WTC11 (cell line): ENCODE data around the gene MPHOSPH10. TPM values are rescaled to one million over a fixed set of nuclear protein-coding genes. Genes with fewer than 3 reads are reported as not detected.
"Not testable (repeated sequence)": the region's sequence is repeated elsewhere in the genome, so short reads cannot be mapped to it uniquely, and the experiment has no call there.

Experiments used
- ATAC-seq: fragments of 200-7000 bp; cut with Tn5 transposase; 2 replicates; pipeline ENCODE4 v1.10.0; 2021; ENCODE audit warnings: mild to moderate bottlenecking, moderate library complexity
- CTCF ChIA-PET: fragments of 300-600 bp; sonication (Branson Sonifier 250); formaldehyde crosslinking; loops from one replicate; lab custom pipeline; 2021; ENCODE audit warnings: antibody characterized with exemption; lab: Charles Lee
- POLR2A ChIA-PET: fragments of 350-600 bp; sonication (Branson Sonifier 250); formaldehyde crosslinking; loops from one replicate; lab custom pipeline; 2021; ENCODE audit warnings: antibody characterized with exemption; lab: Charles Lee
- DNase-seq: peaks from one replicate; pipeline ENCODE4 v3.0.0; 2021; ENCODE audit warnings: low spot score
- H3K27ac Mint-ChIP-seq: 2 replicates; pipeline ENCODE4 v1.8.0; 2021; ENCODE audit warnings: mixed read lengths
- H3K27me3 Mint-ChIP-seq: 2 replicates; pipeline ENCODE4 v1.8.0; 2021; ENCODE audit warnings: low read depth, mild to moderate bottlenecking, moderate library complexity, mixed read lengths
- H3K36me3 Mint-ChIP-seq: 2 replicates; pipeline ENCODE4 v1.8.0; 2021; ENCODE audit warnings: mixed read lengths
- H3K4me1 Mint-ChIP-seq: 2 replicates; pipeline ENCODE4 v1.8.0; 2022; ENCODE audit warnings: mixed read lengths
- H3K4me3 Mint-ChIP-seq: 2 replicates; pipeline ENCODE4 v1.8.0; 2021; ENCODE audit warnings: mild to moderate bottlenecking, moderate library complexity, mixed read lengths
- H3K9me3 Mint-ChIP-seq: 2 replicates; pipeline ENCODE4 v1.8.0; 2021; ENCODE audit warnings: mixed read lengths
- E2F5 ChIP-seq: sonication (generic); formaldehyde crosslinking; IDR thresholded peaks from 2 replicates; pipeline ENCODE4 v1.8.1; 2022; ENCODE audit warnings: mild to moderate bottlenecking, moderate library complexity, missing genetic modification reagents
- FOXJ3 ChIP-seq: sonication (generic); formaldehyde crosslinking; IDR thresholded peaks from 2 replicates; pipeline ENCODE4 v1.9.0; 2021; ENCODE audit warnings: missing genetic modification reagents, mild to moderate bottlenecking, borderline replicate concordance
- NFYB ChIP-seq: sonication (generic); formaldehyde crosslinking; conservative IDR thresholded peaks from 2 replicates; pipeline ENCODE4 v1.8.0; 2022; ENCODE audit warnings: low read depth, missing genetic modification reagents
- ZNF423 ChIP-seq: fragments of 250-450 bp; sonication (Bioruptor Pico); IDR thresholded peaks from 2 replicates; pipeline ENCODE4 v2.1.2; 2022; ENCODE audit warnings: mild to moderate bottlenecking, moderate library complexity
- total RNA-seq: library from RNA; stranded (reverse); gene quantifications from 3 replicates; pipeline ENCODE4 v1.2.3, GENCODE V29; 2021
- TF ChIP-seq, protein P1 (sequence below): fragments of 200-600 bp; IDR thresholded peaks from 2 replicates; pipeline ENCODE4 v1.8.0; 2022; ENCODE audit warnings: antibody characterized with exemption
- TF ChIP-seq, protein P2 (sequence below): sonication (generic); formaldehyde crosslinking; conservative IDR thresholded peaks from 2 replicates; pipeline ENCODE4 v1.8.1; 2023; ENCODE audit warnings: mild to moderate bottlenecking, low read depth, missing genetic modification reagents, moderate library complexity

Gene MPHOSPH10
- total RNA-seq, 1 experiment from 2014 or later: 36.6 TPM

DNA sequence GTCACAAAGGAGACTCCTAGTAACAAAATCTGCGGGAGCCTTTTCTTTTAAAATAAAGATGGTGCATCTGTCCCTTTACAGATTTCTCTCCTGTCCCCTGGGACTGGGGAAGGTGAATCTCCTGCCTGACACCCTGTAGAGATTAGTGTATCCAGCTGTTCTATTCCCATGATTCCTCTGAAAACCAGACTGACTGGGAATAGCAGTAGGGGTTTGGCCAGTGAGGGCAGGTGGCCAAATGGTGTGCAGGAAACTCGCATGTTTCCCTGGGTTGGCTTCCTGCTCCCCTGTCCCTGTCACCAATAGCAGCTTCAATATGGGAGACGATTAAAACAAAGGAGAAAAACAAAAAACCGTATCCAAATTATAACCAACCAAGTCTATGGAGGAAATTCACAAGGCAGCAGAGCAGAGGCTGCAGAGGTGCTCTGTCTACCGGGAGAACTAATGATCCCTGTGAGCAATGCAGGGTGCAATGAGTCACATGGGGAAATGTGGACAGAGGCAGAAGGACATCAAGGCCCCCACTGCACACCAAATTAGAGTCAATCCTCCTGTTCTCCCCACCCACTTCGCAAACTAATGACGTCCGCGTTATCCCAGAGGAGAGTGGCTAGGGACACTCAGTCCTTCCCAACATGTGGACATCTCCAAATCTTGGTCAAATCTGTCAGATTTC, 45.0 kb upstream of the MPHOSPH10 start:
- peak; percentile 7 for ATAC-seq
- Mint-ChIP-seq H3K4me1 (peaks cover 78% of the 10 kb centered on the region), H3K4me3 (peak overlapping the region; percentile 3; the same call in 1 of the 2 replicates), H3K27ac (peak overlapping the region; percentile 84)
- H3K9me3 Mint-ChIP-seq, H3K27me3 Mint-ChIP-seq, DNase-seq, POLR2A ChIA-PET, H3K36me3 Mint-ChIP-seq: not testable (repeated sequence)
- CTCF ChIA-PET: interaction anchor here (0.8 to 6.4 kb wide), 2 partner anchors 16 kb away, joined by 4 to 29 read pairs; partner anchors contain the start of gene NAGK

DNA sequence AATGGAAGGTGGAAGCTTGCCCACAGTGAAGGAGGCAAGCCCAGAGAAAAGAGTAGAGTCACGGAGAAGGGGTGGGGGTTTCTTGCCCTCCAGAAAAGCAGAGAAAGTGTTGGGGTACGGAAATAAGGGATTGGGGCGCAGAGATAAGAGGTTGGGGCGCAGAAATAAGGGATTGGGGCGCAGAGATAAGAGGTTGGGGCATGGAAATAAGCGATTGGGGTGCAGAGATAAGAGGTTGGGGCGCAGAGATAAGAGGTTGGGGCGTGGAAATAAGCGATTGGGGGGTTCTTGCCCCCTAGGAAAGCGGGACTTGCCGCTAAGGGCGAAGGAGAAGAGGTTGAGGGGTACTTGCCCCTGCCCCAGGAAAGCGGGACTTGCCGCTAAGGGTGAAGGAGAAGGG, 41.0 kb upstream of the MPHOSPH10 start:
- peaks cover 15% of the 10 kb centered on the region for H3K36me3 Mint-ChIP-seq
- not testable (repeated sequence) for H3K27me3 Mint-ChIP-seq

DNA sequence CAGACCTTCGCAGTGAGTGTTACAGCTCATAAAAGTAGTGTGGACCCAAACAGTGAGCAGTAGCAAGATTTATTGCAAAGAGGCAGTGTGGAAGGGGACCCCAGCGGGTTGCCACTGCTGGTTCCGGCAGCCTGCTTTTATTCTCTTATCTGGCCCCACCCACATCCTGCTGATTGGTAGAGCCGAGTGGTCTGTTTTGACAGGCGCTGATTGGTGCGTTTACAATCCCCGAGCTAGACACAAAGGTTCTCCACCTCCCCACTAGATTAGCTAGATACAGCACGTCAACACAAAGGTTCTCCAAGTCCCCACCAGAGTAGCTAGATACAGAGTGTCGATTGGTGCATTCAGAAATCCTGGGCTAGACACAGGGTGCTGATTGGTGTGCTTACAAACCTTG, 38.6 kb upstream of the MPHOSPH10 start:
- H3K36me3 Mint-ChIP-seq: peaks cover 15% of the 10 kb centered on the region
- not testable (repeated sequence) for DNase-seq
- CTCF ChIA-PET: interaction anchor here (0.7 to 1.8 kb wide), 6 partner anchors 8 to 90 kb away, joined by 3 to 7 read pairs (median 3); no protein-coding TSS in a partner anchor

More for the DNA sequence above, 41.0 kb upstream of the MPHOSPH10 start:
- H3K27ac Mint-ChIP-seq: peak overlapping the region; percentile 25; the same call in 1 of the 2 replicates
- H3K4me1 Mint-ChIP-seq: peaks cover 63% of the 10 kb centered on the region
- DNase-seq, POLR2A ChIA-PET, ATAC-seq, CTCF ChIA-PET: not testable (repeated sequence)
- peak overlapping the region; percentile 63 for H3K4me3 Mint-ChIP-seq
- peaks cover 15% of the 10 kb centered on the region for H3K9me3 Mint-ChIP-seq

DNA sequence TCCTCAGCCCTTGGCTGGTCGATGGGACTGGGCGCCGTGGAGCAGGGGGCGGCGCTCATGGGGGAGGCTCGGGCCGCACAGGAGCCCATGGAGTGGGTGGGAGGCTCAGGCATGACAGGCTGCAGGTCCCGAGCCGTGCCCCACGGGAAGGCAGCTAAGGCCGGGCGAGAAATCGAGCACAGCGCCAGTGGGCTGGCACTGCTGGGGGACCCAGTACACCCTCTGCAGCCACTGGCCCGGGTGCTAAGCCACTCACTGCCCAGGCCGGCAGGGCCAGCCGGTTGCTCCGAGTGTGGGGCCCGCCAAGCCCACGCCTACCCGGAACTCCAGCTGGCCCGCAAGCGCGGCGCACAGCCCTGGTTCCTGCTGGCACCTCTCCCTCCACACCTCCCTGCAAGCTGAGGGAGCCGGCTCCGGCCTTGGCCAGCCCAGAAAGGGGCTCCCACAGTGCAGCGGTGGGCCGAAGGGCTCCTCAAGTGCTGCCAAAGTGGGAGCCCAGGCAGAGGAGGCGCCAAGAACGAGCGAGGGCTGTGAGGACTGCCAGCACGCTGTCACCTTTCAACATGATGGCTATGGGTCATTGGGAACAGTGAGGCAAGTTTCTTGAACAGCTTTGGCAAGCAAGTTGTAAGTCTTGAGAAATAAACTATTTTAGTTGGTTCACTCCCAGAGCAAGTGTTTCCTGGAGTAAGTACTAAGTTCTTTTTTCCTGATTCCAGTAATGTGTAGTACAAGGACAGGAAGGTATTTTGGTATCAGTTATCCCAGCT, 37.8 kb upstream of the MPHOSPH10 start:
- H3K4me3 Mint-ChIP-seq, ATAC-seq, POLR2A ChIA-PET, DNase-seq, H3K27ac Mint-ChIP-seq, H3K27me3 Mint-ChIP-seq: not testable (repeated sequence)
- peaks cover 15% of the 10 kb centered on the region for H3K36me3 Mint-ChIP-seq
- H3K4me1 Mint-ChIP-seq: peaks cover 32% of the 10 kb centered on the region
- H3K9me3 Mint-ChIP-seq: peaks cover 15% of the 10 kb centered on the region
- CTCF ChIA-PET: interaction anchor here (0.7 to 1.8 kb wide), 4 partner anchors 7 to 65 kb away, joined by 3 to 7 read pairs (median 4); no protein-coding TSS in a partner anchor

More for the DNA sequence above, 38.6 kb upstream of the MPHOSPH10 start:
- Mint-ChIP-seq H3K9me3 (peaks cover 15% of the 10 kb centered on the region), H3K4me1 (peaks cover 41% of the 10 kb centered on the region), H3K27ac (0 out of 2 replicates have a peak overlapping the region, but pooled peaks have one; percentile 23)
- ATAC-seq, POLR2A ChIA-PET, H3K27me3 Mint-ChIP-seq, H3K4me3 Mint-ChIP-seq: not testable (repeated sequence)
- TF ChIP-seq NFYB (CRISPR knock-in tag): peak; percentile 51; the same call in 1 of the 2 replicates

GRCh38 chr2:71100195-71100964, 30.1 kb upstream of the MPHOSPH10 start:
- ATAC-seq (peak; percentile 63), DNase-seq (peak; percentile 72)
- TF ChIP-seq E2F5 (CRISPR knock-in tag) (no peak), ZNF423 (CRISPR knock-in tag) (0 out of 2 replicates have a peak, but pooled peaks have one; percentile 30), FOXJ3 (CRISPR knock-in tag) (no peak)
- TF ChIP-seq, protein P1, sequence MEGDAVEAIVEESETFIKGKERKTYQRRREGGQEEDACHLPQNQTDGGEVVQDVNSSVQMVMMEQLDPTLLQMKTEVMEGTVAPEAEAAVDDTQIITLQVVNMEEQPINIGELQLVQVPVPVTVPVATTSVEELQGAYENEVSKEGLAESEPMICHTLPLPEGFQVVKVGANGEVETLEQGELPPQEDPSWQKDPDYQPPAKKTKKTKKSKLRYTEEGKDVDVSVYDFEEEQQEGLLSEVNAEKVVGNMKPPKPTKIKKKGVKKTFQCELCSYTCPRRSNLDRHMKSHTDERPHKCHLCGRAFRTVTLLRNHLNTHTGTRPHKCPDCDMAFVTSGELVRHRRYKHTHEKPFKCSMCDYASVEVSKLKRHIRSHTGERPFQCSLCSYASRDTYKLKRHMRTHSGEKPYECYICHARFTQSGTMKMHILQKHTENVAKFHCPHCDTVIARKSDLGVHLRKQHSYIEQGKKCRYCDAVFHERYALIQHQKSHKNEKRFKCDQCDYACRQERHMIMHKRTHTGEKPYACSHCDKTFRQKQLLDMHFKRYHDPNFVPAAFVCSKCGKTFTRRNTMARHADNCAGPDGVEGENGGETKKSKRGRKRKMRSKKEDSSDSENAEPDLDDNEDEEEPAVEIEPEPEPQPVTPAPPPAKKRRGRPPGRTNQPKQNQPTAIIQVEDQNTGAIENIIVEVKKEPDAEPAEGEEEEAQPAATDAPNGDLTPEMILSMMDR: peak; percentile 59
- TF ChIP-seq, protein P2, sequence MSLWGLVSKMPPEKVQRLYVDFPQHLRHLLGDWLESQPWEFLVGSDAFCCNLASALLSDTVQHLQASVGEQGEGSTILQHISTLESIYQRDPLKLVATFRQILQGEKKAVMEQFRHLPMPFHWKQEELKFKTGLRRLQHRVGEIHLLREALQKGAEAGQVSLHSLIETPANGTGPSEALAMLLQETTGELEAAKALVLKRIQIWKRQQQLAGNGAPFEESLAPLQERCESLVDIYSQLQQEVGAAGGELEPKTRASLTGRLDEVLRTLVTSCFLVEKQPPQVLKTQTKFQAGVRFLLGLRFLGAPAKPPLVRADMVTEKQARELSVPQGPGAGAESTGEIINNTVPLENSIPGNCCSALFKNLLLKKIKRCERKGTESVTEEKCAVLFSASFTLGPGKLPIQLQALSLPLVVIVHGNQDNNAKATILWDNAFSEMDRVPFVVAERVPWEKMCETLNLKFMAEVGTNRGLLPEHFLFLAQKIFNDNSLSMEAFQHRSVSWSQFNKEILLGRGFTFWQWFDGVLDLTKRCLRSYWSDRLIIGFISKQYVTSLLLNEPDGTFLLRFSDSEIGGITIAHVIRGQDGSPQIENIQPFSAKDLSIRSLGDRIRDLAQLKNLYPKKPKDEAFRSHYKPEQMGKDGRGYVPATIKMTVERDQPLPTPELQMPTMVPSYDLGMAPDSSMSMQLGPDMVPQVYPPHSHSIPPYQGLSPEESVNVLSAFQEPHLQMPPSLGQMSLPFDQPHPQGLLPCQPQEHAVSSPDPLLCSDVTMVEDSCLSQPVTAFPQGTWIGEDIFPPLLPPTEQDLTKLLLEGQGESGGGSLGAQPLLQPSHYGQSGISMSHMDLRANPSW (CRISPR knock-in tag): no peak
- H3K27ac Mint-ChIP-seq: no peak overlapping the region
- CTCF ChIA-PET: interaction anchor here (0.7 to 5.9 kb wide), 22 partner anchors 9 to 430 kb away, joined by 3 to 56 read pairs (median 6); partner anchors contain the start of genes MCEE, MPHOSPH10, NAGK and PAIP2B
- H3K36me3 Mint-ChIP-seq: no peaks in the 10 kb centered on the region
- peaks cover 29% of the 10 kb centered on the region for H3K4me1 Mint-ChIP-seq
- peaks cover 11% of the 10 kb centered on the region for H3K9me3 Mint-ChIP-seq
- H3K27me3 Mint-ChIP-seq: no peaks in the 10 kb centered on the region
- POLR2A ChIA-PET: interaction anchor here (0.6 to 1.3 kb wide), 2 partner anchors 32 to 784 kb away, joined by 3 to 6 read pairs; partner anchors contain the start of gene NAGK
- H3K4me3 Mint-ChIP-seq: no peak overlapping the region
